PFSK-1 (cell line): ENCODE measurements around the gene GHRL.

ENCODE experiments used
- TAF1 ChIP-seq: IDR thresholded peaks from 2 replicates; pipeline ENCODE4 v1.6.1; 2012; ENCODE audit warnings: low read length, control low read depth, borderline replicate concordance; ENCODE audit not compliant: insufficient read depth
- TF ChIP-seq, protein P1 (sequence below), 2 experiments: IDR thresholded peaks; 2 replicates each; pipeline versions ENCODE4 v1.6.1 to v1.8.0; 2011 to 2012; ENCODE audit warnings: low read depth in 2 of 2, low read length in 2 of 2, control low read depth in 1 of 2, inconsistent platforms in 1 of 2, mild to moderate bottlenecking in 1 of 2, moderate library complexity in 1 of 2; ENCODE audit not compliant: insufficient read depth in 1 of 2

DNA sequence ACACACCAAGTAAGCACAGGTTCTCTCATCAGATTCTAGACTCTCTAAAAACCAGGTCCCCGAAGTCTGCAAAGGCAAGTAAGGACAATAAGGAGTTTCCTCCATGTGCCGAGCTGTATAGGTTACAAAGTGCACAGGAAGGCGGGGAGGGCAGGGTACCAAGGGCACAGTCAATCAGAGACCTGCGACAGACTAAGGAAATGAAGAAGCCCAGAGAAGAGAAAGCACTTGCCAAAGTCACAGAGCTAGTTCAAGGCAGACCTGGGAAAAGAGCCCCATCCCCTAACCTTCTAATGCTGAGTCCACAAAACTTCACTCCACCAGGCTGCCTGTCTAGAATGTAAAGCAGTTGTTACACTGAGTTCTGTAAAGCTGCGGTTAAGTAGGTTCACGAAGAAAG lies 26.5 kb upstream of the GHRL start:
- TF ChIP-seq, protein P1, sequence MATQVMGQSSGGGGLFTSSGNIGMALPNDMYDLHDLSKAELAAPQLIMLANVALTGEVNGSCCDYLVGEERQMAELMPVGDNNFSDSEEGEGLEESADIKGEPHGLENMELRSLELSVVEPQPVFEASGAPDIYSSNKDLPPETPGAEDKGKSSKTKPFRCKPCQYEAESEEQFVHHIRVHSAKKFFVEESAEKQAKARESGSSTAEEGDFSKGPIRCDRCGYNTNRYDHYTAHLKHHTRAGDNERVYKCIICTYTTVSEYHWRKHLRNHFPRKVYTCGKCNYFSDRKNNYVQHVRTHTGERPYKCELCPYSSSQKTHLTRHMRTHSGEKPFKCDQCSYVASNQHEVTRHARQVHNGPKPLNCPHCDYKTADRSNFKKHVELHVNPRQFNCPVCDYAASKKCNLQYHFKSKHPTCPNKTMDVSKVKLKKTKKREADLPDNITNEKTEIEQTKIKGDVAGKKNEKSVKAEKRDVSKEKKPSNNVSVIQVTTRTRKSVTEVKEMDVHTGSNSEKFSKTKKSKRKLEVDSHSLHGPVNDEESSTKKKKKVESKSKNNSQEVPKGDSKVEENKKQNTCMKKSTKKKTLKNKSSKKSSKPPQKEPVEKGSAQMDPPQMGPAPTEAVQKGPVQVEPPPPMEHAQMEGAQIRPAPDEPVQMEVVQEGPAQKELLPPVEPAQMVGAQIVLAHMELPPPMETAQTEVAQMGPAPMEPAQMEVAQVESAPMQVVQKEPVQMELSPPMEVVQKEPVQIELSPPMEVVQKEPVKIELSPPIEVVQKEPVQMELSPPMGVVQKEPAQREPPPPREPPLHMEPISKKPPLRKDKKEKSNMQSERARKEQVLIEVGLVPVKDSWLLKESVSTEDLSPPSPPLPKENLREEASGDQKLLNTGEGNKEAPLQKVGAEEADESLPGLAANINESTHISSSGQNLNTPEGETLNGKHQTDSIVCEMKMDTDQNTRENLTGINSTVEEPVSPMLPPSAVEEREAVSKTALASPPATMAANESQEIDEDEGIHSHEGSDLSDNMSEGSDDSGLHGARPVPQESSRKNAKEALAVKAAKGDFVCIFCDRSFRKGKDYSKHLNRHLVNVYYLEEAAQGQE (IDR thresholded peaks at IDR 0.05; ENCODE audit: insufficient read depth in 1 of 2, low read depth in 2 of 2, low read length in 2 of 2) = no peak
- TF ChIP-seq TAF1 = no peak
